SK-N-MC (cell line): ENCODE results near the gene PPP1CB.

ENCODE experiments used
- EZH2 ChIP-seq: fragments of 200-600 bp; sonication (generic); IDR thresholded peaks from one replicate; pipeline ENCODE4 v1.6.1; 2017; ENCODE audit warnings: antibody characterized with exemption
- FOXP2 ChIP-seq: optimal IDR thresholded peaks from 2 replicates; pipeline ENCODE3; 2011; ENCODE audit warnings: mild to moderate bottlenecking, moderate library complexity; ENCODE audit not compliant: insufficient read depth; ENCODE audit errors: extremely low read length, control extremely low read depth
- POLR2AphosphoS5 ChIP-seq: IDR thresholded peaks from 2 replicates; pipeline ENCODE4 v1.6.1; 2012; ENCODE audit warnings: mild to moderate bottlenecking, low read depth, low read length, borderline replicate concordance

DNA sequence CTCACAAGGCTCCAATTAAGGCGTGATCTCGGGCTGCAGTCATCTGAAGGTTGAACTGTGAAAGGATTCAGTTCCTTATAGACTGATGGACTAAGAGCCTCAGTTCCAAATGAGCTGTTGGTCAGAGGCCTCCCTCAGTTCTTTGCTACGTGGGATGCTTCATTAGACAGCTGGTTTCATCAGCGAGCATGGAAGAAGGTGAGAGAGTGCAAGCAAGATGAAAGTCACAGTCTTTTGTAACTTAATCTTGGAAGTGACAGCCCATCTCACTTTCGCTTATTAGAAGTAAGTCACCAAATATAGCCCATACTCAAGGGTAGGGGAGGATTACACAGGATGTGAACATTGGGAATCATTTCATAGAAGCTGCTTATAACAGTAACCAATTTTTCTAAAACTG lies 26.8 kb downstream of the PPP1CB start:
- TF ChIP-seq POLR2AphosphoS5, result no peak
- TF ChIP-seq EZH2, result no peak
- TF ChIP-seq FOXP2, result no peak
